SIG-M5 treated with dmso at 0.1 percent for 504 hours (cell line): ENCODE data around the gene DISC1.

ENCODE experiments used
- DNase-seq: peaks from one replicate; lab custom pipeline; 2025; ENCODE audit not compliant: unreplicated experiment; lab: John Stamatoyannopoulos, UW

Gene DISC1

DNA sequence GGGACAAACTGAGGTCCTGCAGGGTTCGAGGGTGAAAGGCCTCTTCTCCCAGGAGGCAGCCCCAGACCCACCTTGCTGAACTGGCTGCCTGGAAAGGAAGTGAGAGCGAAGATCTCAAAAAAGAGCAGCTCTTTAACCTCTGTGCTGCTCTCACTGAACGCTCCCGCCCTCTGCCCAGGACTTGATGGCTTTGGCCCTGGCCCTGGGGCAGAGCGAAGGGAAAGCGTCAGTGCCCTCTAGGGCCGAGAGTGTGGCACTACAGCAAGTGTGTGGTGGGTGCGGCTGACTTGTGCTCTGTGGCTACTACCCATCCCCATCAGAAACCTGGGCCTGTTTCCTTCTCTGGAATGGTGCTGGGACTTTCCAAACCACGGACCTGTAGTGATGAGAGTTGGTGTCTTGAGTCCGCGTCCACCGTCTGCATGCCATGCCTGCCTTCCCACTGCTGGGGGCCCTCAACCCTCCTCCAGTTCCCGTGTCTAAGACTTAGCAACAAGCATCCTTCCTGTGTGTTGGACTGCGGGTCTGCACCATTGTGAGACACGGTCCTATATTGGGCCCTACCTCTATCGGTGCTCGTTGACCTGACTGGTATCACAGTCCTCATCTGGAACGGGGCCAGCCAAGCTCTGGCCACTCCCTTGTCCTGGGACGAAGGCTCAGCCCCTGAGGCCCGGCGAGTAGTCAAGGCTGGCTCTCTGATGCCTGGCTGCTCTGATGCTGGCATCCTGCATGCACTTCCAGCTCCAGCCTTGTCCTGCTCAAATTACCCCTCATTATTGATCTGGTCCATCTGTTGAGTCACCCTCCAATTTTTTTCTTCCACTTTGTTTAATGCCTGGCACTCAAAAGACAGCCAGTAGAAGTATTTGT lies 180.3 kb downstream of the DISC1 start:
- peak; percentile 91 for DNase-seq

DNA sequence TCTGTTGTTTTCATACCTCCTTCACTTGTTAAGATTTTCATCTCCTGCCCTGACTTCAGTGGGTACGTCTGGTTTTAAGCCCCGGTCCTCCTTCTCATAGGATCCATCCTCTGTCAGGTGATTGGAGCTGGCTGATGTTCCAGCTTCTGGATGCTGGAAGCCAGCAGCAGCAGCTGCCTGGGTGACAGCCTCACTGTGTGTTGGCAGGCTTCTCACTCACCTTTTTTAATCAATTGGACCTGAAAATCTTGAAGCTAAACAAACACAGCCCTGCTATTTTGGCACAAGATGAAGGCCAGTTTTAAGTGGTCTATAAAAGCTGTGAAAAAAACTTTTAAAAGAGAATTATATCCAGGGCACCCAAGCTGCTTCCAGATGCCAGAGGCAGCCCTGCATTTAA lies 181.0 kb downstream of the DISC1 start:
- DNase-seq: no peak

DNA sequence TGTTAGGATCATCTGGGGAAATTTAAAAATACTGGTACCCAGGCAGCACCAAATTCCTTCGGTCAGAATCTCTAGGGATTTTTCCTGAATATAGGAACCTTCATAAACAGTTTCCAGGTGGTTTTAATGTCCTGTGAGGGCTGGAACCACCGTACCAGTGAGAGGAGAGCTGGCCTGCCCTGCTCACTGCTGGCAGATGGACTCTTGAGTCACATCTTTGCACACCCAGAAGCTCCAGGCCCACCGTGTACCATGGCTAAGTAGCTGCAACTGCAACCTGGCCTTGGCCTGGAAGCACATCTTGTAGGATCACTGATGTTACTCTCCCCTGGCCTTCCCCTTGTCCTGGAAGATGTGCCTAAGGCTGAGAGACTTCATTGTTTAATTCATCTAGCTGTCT lies 181.5 kb downstream of the DISC1 start:
- DNase-seq: no peak

DNA sequence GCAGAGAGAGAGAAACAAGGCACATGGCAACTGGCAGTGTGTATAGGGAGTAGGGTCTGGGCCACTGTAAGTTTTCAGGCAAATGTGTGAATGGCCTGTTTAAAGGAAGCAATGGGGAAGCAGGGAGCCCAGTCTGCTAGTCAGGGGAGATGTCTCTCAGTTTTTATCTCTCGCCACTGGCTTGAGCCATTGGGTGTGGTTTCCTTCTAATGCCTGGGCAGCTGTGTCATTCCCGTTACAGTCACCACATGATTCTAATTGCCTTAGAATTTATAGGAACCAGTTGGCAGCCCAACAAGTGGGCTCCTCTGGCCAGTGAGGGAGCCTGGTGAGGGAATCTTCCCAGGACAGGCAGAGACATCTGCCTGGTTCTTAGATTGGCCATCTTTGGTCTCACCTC lies 182.4 kb downstream of the DISC1 start:
- no peak for DNase-seq

DNA sequence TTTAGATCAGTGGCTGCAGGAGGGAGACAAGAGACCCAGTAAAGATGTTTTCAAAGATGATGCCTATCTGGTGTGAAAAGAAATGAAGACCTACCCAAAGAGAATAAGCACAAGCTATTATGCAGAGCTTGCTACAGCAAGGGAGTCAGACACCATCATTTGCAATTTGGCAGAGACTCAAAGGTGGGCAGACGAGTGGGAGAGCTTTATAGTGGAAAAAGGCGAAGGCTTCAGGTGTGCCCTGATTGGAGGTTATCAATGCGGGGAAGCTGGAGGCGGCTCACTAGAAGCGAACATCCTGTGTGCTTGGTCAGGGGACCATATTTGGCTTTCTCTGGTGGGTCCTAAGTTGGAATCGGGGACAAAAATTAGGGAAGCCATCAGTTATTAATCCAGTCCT lies 183.8 kb downstream of the DISC1 start:
- no peak for DNase-seq

DNA sequence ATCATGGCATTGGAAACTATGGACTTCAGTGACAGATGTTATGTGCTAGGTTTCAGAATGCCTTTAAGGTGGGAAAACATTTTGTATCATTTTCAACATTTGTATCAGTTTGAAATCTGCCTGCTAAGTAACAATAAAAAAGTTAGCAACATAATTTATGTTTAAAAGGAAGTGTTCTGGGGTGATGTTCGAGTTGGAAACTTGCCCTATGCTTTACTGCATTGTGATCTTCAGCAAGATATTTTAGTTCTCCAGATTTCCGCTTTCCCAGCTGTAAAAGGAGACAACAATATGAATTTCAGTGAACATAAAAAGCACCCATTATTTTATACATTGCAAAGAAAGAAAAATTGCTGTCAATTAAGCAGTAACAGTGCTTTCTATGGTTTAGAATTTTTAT lies 187.4 kb downstream of the DISC1 start:
- no peak for DNase-seq

DNA sequence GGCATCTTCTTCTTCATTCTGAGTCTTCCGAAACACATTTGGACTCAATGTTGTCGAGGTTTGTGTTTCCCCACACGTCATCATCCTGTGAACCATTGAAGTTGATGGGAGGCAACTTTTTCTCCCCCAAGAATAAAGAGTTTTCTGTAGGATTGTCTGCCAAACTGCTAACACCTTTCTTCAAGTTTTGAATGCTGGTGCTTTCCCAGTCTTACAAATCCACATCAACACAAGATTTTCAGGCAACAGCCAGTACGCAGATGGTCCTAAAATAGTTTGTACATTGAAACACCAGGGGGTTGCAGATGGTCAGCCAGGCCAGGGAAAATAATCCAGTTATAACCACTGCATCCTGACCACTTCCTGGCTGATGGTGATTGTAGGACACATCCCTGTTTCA lies 187.9 kb downstream of the DISC1 start:
- no peak for DNase-seq

DNA sequence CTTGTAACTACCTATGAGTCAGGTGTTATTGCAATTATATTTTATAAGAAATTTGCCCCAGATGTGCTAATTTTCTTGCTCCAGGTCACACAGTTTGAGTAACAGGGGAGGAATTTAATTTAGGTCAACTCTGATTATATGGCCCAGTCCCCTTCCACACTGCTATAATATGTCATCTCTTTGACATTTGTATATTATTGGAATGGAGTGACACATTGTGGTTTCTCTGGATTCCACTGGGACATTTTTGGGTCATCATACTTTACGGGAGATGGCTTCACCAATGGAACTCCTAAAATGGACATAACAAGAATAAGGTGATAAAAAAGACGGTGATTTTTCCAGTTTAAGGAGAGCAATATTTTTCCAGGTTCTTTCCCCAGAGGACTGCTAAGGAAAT lies 191.2 kb downstream of the DISC1 start:
- no peak for DNase-seq

DNA sequence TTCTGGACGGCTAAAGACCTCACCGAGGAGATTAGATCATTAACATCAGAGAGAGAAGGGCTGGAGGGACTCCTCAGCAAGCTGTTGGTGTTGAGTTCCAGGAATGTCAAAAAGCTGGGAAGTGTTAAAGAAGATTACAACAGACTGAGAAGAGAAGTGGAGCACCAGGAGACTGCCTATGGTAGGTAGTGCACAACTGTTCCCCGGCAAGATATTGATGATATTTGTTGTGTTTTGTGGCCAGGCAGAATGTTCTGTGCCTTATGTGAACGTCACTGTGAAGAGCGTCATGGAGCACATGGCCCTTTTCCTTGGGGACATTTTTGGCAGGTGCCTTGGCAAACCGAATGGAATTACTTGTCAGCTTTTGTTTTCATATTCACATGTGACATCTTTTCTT lies 191.7 kb downstream of the DISC1 start:
- no peak for DNase-seq

DNA sequence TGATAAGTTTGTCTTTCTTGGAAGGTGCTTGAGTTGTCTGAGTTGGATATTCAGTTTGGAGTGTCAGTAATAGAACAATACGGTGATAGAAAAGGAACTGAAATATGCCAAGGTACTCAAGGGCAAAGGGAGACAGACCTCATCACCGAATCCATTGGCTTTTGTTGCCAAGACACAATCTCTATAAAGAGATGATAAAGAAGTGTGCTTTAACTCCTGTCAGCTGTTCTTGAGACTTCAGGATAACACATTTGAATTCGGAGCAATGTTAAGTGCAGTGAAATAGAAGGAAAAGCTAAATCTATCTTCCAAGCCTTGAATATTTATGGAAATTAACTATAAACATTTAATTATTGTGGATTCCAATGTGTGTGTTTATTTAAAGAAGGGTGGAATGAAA lies 194.7 kb downstream of the DISC1 start:
- DNase-seq: no peak

DNA sequence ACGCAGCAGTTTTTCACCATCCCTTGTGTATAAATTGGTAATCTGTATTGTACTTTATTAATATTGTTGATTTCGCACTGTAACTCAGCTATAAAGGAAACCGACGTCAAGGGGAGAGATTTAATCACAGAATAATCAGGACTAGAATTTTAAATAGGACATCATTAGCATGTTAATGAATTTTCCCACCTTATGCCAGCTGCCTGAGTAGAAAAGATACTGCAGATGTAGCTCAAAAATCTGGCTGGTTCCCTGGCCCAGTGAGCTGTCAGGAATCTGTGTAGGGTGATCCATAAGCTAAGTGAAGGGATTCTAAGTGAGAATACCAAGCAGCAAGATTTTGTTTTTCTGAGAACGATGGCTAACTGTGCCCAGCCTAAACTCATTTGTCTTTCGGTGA lies 195.5 kb downstream of the DISC1 start:
- no peak for DNase-seq

DNA sequence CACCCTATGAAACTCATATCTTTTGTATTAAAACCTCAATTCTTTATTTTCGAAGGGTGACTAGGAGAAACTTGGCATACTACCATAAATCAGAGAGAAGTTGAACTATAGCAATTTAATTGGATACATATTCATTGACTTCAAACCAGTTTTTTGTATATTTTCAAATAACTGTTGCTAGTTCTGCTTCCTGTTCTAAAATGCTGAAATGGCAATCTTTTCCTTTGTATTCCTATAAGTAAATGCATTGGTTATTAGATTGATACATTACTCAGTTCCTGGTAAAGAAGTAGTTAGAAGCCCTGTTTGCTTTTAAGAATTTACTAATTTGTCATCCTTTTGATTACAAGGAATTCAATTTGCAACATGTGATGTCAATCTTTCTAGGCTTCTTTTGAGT lies 200.0 kb downstream of the DISC1 start:
- DNase-seq: no peak

DNA sequence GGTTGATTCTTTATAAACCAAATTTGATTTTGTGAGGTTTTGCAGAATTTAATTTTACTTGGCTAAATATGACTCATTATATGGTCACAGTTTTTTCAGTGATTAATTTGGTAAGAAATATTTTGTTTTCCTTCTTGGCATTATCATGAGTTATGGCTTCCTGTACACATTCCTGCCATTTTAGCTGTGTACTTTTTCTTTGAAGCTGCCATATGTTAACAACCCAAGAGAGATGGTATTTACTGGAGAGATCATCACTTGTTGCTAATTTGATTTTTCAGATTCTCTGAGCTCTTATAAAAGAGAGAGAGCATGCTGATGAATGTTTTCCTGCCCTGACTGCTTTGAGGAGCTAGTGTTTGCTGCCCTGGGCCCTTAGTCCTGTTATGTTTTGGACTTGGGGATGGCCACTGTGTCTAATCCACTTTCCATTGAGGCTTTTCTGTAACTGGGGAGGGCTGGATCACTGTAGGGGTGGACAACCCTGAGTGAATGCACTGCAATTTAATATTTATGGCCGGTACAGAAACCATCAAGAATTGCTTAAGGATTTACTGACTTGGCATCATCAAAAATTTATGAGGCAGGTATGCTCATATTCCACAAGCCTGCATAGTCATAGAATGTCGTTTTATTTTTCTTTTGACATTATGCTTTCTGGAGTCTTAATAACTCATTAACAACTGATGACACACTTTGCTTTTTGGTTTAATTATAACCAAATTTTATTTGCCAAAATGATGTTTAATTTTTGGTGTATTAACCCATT lies 200.9 kb downstream of the DISC1 start:
- no peak for DNase-seq

DNA sequence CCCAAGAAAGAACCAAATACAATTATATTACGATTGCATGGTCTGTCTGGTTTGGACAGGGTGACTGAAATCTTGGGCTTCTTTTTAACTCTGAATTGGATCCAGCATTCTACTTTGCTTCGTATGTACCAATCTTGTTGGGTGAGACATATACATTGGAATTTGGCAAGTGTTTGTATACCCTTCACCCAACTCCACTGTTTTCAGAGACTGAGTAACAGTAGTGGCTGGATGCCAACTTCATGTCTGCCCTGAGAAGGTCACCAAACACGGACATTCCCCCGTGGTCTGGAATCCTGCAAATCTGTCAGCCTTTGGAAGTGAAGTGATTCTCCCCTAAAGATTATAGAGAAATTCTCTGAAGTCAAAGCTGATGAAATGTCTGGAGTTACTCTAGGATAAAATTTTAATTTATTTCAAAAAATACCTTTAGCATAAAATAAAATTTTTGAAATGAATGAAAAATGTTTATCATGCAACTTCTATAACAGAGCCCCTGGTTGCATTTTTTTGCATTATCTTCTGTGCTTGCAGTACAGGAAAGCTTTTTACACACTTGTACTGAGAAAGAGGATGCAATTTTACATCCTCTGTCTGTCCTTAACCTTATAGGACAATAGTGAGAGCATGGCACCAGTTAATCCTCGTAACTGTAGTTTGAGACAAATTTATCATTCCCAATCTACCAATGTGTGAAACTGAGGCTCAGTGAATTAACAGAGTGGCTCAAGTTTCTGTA lies 201.8 kb downstream of the DISC1 start:
- DNase-seq: peak; percentile 24

DNA sequence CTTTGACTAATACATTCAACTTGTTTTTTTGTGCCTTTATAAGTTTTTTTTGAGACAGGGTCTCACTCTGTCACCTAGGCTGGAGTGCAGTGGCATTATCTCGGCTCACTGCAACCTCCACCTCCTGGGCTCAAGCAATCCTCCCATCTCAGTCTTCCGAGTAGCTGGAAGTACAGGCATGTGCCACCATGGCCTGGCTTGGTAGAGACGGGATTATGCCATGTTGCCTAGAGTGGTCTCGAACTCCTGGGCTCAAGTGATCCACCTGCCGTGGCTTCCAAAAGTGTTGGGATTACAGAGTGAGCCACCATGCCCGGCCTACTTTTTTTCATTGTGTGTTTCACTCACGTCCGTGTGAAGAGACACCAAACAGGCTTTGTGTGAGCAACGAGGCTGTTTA lies 202.7 kb downstream of the DISC1 start:
- DNase-seq: no peak

DNA sequence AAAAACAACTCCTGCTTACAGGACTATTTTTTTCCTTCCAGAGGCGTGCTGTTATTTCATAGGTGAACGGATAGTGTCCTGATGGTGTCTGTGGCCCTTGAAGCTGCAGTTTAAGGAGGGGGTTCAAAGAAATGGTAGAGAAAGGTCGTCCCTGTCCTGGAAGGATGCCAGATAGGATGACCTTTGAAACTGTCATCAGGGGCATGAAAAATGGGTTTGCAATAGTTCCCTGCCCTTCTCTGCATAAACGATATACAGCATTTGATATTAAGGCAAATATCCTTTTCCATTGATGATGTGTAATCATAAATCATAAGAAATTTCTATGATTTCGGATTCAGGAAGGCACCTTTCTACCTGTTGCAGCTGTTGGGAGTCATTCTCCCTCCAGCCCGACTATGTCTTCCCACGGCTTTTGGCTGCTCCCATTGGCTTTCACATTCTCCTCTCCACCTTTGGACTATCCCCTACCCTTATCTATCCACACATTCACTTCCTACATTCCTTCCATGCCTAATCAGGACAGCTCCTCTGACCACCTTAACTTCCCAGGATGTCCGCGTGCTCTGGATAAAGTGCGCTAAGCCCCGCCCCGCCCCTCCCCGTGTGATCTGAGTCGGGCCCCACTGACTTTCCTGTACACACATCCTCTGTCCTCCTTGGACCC lies 209.8 kb downstream of the DISC1 start:
- no peak for DNase-seq

DNA sequence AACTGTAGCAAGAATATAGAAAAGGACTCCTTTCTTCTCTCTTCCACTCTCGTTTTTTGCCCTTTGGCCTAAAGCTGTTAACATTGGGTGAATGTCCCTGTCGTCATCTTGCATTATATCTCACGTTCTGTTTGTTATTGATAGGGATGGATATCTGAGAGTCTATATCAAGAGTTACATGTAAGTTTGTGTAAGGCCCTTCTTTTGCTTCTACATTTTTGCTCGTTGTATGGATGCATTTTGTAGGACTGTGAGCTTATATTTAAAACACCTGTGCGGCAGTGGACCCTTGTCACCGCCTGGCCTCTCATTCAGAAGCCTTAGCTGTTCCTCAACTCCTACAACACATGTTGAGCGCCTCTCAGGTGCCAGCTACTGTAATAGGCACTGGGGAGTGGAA lies 211.9 kb downstream of the DISC1 start:
- no peak for DNase-seq

DNA sequence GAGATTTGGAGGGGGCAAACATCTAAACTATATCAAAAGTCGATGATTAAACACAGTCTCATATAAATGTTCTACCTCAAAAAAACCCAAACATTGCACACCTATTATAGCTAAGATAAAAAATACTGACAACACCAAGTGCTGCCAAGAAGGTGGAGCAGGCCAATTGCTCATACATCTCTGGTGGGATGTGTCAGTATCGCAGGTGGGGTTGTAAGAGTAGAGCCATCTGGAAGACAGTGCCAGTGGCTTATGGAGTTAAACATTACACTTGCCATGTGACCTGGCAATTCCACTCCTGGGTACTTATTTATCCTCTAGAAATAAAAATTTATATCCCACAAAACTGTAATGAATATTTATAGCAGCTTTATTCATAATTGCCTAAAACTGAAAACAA lies 213.4 kb downstream of the DISC1 start:
- DNase-seq: no peak

DNA sequence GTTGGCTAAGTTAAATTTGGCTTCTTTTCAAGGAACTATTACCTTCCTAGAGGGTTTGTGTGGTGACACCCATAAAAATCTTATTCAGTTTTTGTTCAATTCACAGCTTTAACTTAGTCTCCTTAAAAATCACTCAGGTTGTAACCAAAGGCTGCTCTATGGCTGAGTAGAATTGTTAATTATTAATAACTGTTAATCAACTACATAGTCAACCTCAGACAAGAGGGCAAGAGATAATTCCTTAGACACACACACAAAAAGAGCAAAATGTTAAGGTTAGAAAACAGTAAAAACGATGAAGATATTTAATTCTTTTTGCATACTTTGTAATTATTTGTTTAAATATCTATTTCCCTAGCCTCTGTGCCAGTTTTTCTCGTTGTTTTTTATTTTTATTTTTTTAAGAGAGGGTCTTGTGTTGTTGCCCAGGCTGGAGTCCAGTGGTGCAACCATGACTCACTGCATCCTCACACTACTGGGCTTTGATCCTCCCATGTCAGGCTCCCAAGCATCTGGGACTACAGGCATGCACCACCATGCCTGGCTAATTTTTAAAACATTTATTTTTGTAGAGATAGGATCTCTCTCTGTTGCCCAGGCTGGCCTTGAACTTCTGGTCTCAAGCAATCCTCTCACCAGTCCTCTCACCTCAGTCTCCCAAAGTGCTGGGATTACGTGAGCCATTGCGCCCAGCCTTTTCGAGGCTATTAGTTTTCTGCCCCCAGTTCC lies 215.2 kb downstream of the DISC1 start:
- no peak for DNase-seq

DNA sequence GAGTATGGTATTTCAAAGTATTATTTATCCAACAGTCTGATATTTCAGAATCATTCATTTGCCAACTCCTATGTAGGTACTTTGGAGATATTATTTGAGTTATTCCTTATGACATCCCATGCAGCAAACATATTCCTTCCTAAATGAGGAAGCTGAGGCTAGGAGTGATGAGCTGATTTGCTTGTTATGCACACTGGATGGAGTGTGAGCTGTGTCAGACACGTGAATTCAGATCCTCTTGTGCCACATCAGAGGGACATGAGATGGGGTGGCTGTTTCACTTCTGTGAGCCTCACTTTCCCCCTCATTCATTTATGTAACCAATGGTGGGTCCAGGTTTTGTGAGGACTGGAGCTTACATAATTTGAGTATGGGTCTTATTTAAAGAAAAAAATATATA lies 215.9 kb downstream of the DISC1 start:
- no peak for DNase-seq
